Measurements from ENCODE around the gene CUTA. TPM values are rescaled to one million over a fixed set of nuclear protein-coding genes. Genes with fewer than 3 reads are reported as not detected.
A peak's percentile ranks its signal among the peaks of the same experiment; 100 is the strongest.

The CUTA gene
- total and polyA plus RNA-seq, 7 donors, result 102 to 193 (median 136) TPM

DNA sequence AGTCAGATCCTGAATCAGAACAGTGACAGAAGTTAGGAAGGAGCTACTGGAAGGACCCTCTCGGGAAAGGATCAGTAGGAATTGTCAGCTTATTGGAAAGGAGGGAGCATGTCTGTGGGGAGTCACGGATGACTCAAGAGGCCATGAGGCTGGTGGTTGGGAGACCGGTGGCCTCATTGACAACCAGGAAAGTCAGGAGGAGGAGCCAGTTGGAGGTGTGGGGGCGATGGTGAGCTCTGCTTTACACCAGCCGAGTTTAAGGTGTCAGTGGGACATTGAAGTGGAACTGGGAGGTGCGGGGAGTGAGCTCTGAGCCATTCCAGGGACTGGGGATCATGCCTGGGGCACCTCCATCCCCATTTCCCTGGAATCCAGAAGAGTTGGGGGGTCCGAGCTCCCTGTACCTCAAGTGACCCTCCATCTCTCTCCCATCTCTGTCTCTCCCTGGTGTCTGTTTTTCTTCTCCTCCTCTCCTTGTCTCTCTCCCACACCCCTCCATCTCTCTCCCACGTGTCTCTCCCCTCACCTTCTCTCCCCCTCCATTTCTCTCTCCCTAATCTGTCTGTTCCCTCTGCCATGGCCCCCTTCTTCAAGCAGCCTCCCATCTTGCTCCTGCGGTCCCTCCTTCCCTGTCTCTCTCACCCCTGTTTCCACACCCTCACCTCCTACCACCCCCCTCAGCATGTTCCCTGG, 22.2 kb upstream of the CUTA start:
- Histone ChIP-seq H3K4me1 (no peaks in the 10 kb centered on the region), H3K36me3 (peaks cover 24 to 93% (median 47%) of the 10 kb centered on the region in 4 donors), H3K9me3 (no peaks in the 10 kb centered on the region), H3K27me3 (no peaks in the 10 kb centered on the region), H3K4me3 (no peak overlapping the region), H3K27ac (no peak overlapping the region)
- peak; percentile 48 for DNase-seq
- 77 to 82% methylated on average over 9 of the region's 9 CpGs for WGBS, 2 donors
- TF ChIP-seq POLR2AphosphoS5 (IDR thresholded peaks at IDR 0.05), result no peak
- TF ChIP-seq POLR2A (IDR thresholded peaks at IDR 0.05), result no peak
- TF ChIP-seq, protein P1, sequence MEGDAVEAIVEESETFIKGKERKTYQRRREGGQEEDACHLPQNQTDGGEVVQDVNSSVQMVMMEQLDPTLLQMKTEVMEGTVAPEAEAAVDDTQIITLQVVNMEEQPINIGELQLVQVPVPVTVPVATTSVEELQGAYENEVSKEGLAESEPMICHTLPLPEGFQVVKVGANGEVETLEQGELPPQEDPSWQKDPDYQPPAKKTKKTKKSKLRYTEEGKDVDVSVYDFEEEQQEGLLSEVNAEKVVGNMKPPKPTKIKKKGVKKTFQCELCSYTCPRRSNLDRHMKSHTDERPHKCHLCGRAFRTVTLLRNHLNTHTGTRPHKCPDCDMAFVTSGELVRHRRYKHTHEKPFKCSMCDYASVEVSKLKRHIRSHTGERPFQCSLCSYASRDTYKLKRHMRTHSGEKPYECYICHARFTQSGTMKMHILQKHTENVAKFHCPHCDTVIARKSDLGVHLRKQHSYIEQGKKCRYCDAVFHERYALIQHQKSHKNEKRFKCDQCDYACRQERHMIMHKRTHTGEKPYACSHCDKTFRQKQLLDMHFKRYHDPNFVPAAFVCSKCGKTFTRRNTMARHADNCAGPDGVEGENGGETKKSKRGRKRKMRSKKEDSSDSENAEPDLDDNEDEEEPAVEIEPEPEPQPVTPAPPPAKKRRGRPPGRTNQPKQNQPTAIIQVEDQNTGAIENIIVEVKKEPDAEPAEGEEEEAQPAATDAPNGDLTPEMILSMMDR (IDR thresholded peaks at IDR 0.05), result no peak
- no peak for TF ChIP-seq EP300 (IDR thresholded peaks at IDR 0.05)
- intact Hi-C loops (cut with DNase I), result no loop called here

DNA sequence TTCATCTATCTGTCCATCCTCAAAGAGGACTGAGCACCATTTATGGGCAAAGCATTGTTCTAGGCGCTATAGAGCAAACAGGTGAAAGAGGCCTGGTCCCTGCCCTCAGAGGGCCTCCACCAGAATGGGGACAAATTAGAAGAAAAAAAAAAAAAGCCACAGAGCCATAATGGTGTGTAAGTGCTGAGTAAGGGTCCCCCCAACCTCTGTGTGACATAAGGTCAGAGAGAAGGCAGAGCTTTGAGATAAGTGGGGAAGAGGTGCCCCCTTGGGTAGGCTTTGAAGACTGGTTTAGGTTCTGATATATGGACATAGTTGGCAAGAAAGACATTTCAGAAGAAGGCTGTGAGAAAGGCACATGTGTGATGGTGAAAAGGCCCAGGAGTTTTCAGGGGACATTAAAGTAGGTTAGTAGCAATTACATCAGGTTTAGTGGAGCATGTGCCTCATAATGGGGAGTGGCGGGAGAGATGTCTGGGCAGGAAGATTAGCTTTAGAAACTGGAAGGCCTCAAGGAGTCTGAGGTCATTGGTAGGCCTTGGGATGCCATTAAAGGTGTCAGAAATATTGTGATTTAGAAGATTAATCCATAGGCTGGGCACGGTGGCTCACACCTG, 21.2 kb upstream of the CUTA start:
- Histone ChIP-seq H3K9me3 (no peaks in the 10 kb centered on the region), H3K4me3 (no peak overlapping the region), H3K27ac (no peak overlapping the region), H3K36me3 (peaks cover 26 to 84% (median 45%) of the 10 kb centered on the region in 4 donors), H3K27me3 (no peaks in the 10 kb centered on the region), H3K4me1 (peaks cover 0 to 5% (median 1%) of the 10 kb centered on the region in 4 donors)
- DNase-seq, result peak; percentile 11
- WGBS, 2 donors, result 97 to 98% methylated on average over 3 of the region's 3 CpGs
- TF ChIP-seq POLR2AphosphoS5 (IDR thresholded peaks at IDR 0.05) (no peak), POLR2A (IDR thresholded peaks at IDR 0.05) (no peak), EP300 (IDR thresholded peaks at IDR 0.05) (no peak)
- TF ChIP-seq, protein P1 (IDR thresholded peaks at IDR 0.05), result no peak
- intact Hi-C loops (cut with DNase I), result no loop called here

DNA sequence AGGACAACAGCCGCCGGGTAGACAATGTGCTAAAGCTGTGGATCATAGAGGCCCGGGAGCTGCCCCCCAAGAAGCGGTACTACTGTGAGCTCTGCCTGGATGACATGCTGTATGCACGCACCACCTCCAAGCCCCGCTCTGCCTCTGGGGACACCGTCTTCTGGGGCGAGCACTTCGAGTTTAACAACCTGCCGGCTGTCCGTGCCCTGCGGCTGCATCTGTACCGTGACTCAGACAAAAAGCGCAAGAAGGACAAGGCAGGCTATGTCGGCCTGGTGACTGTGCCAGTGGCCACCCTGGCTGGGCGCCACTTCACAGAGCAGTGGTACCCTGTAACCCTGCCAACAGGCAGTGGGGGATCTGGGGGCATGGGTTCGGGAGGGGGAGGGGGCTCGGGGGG, 19.8 kb upstream of the CUTA start:
- Histone ChIP-seq H3K27ac (no peak overlapping the region), H3K27me3 (no peaks in the 10 kb centered on the region), H3K4me3 (no peak overlapping the region), H3K9me3 (no peaks in the 10 kb centered on the region), H3K4me1 (peaks cover 0 to 18% (median 15%) of the 10 kb centered on the region in 4 donors), H3K36me3 (peaks cover 26 to 72% (median 34%) of the 10 kb centered on the region in 4 donors)
- DNase-seq, result no peak
- no peak for TF ChIP-seq POLR2A (IDR thresholded peaks at IDR 0.05)
- TF ChIP-seq EP300 (IDR thresholded peaks at IDR 0.05), result no peak
- TF ChIP-seq, protein P1 (IDR thresholded peaks at IDR 0.05), result no peak
- no peak for TF ChIP-seq POLR2AphosphoS5 (IDR thresholded peaks at IDR 0.05)
- WGBS, 2 donors, result 95 to 96% methylated on average over 18 of the region's 18 CpGs
- intact Hi-C loops (cut with DNase I), result no loop called here

DNA sequence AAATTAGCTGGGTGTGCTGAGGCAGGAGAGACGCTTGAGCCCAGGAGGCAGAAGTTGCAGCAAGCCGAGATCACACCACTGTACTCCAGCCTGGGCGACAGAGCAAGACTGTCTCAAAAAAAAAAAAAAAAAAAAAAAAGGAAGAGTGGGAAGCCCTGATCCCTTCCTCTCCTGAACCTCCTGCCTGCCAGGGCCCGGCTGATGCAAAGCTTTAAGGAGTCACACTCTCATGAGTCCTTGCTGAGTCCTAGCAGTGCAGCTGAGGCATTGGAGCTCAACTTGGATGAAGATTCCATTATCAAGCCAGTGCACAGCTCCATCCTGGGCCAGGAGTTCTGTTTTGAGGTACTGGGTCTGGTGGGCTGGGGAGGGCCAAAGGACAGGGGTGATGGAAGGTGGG, 17.1 kb upstream of the CUTA start:
- intact Hi-C loops (cut with DNase I), result no loop called here

More for the DNA sequence above, 17.1 kb upstream of the CUTA start:
- Histone ChIP-seq H3K36me3 (peaks cover 21 to 46% (median 30%) of the 10 kb centered on the region in 4 donors), H3K4me3 (no peak overlapping the region), H3K27me3 (no peaks in the 10 kb centered on the region), H3K27ac (no peak overlapping the region), H3K4me1 (peaks cover 0 to 44% (median 41%) of the 10 kb centered on the region in 4 donors), H3K9me3 (no peaks in the 10 kb centered on the region)
- no peak for TF ChIP-seq EP300 (IDR thresholded peaks at IDR 0.05)
- TF ChIP-seq, protein P1 (IDR thresholded peaks at IDR 0.05), result no peak
- no peak for TF ChIP-seq POLR2AphosphoS5 (IDR thresholded peaks at IDR 0.05)
- no peak for TF ChIP-seq POLR2A (IDR thresholded peaks at IDR 0.05)
- DNase-seq, result no peak
- WGBS, 2 donors, result 87 to 94% methylated on average over 4 of the region's 4 CpGs
